A549 (cell line): ENCODE results near the gene AUTS2.

Experiments
- CEBPB ChIP-seq, 2 experiments: fragments of >200 bp in 1 of 2; sonication (Bioruptor Twin) in 1 of 2; formaldehyde crosslinking in 1 of 2; IDR thresholded peaks; 2 replicates each; pipeline ENCODE4 v1.6.1; 2012 to 2016
- CHD4 ChIP-seq: fragments of 200-600 bp; sonication (generic); IDR thresholded peaks from 2 replicates; pipeline ENCODE4 v1.6.1; 2016; ENCODE audit warnings: antibody characterized with exemption, mild to moderate bottlenecking, borderline replicate concordance
- CTCF ChIP-seq: fragments of >200 bp; sonication (Bioruptor Twin); formaldehyde crosslinking; IDR thresholded peaks from 3 replicates; pipeline ENCODE4 v1.5.1; 2016
- EP300 ChIP-seq, 2 experiments: fragments of >200 bp; sonication (Bioruptor Twin); formaldehyde crosslinking; IDR thresholded peaks; 2 replicates in 1 of 2; 3 replicates in 1 of 2; pipeline ENCODE4 v1.6.1; 2016 to 2017
- FOSL2 ChIP-seq, 2 experiments: fragments of 450-650 bp in 1 of 2; fragments of >200 bp in 1 of 2; sonication (Bioruptor Twin) in 1 of 2; formaldehyde crosslinking; IDR thresholded peaks; 2 replicates each; pipeline versions ENCODE4 v1.5.0 to v1.6.1; 2016 to 2020; ENCODE audit warnings: mild to moderate bottlenecking in 1 of 2, moderate library complexity in 1 of 2
- KDM1A ChIP-seq: fragments of 200-600 bp; sonication (generic); IDR thresholded peaks from 2 replicates; pipeline ENCODE4 v1.6.1; 2016; ENCODE audit warnings: low read depth, mild to moderate bottlenecking
- MAX ChIP-seq: IDR thresholded peaks from 2 replicates; pipeline ENCODE4 v1.6.1; 2012
- PBX3 ChIP-seq: IDR thresholded peaks from 2 replicates; pipeline ENCODE4 v1.6.1; 2012
- POLR2A ChIP-seq: IDR thresholded peaks from 2 replicates; pipeline ENCODE4 v1.6.1; 2012; ENCODE audit warnings: mild to moderate bottlenecking, low read length
- RAD21 ChIP-seq, 2 experiments: fragments of >200 bp in 1 of 2; sonication (Bioruptor Twin) in 1 of 2; formaldehyde crosslinking in 1 of 2; IDR thresholded peaks in 1 of 2; conservative IDR thresholded peaks in 1 of 2; 2 replicates in 1 of 2; 3 replicates in 1 of 2; pipeline ENCODE4 v1.6.1; 2012 to 2018; ENCODE audit warnings: inconsistent platforms in 1 of 2
- REST ChIP-seq: fragments of 200-600 bp; sonication (generic); IDR thresholded peaks from 2 replicates; pipeline ENCODE4 v1.6.1; 2016; ENCODE audit warnings: antibody characterized with exemption, mild to moderate bottlenecking, moderate library complexity
- SMC3 ChIP-seq: fragments of >200 bp; sonication (Bioruptor Twin); formaldehyde crosslinking; IDR thresholded peaks from 3 replicates; pipeline ENCODE4 v1.6.1; 2018; ENCODE audit warnings: inconsistent platforms
- USF2 ChIP-seq: fragments of 450-650 bp; IDR thresholded peaks from 2 replicates; pipeline ENCODE4 v1.6.1; 2014; ENCODE audit warnings: antibody characterized with exemption

GRCh38 chr7:70714506-70715038 is 1116.3 kb downstream of the AUTS2 start:
- no peak for TF ChIP-seq FOSL2 (IDR thresholded peaks at IDR 0.05)
- TF ChIP-seq FOSL2 (CRISPR knock-in tag; IDR thresholded peaks at IDR 0.05): no peak
- no peak for TF ChIP-seq RAD21 (conservative IDR thresholded peaks at IDR 0.05 in 1 of 2, IDR thresholded peaks at IDR 0.05 in 1 of 2)
- TF ChIP-seq CTCF: no peak
- no peak for TF ChIP-seq MAX
- TF ChIP-seq SMC3: no peak
- no peak for TF ChIP-seq CHD4
- TF ChIP-seq USF2: no peak
- no peak for TF ChIP-seq PBX3
- no peak for TF ChIP-seq EP300 (IDR thresholded peaks at IDR 0.05)
- no peak for TF ChIP-seq CEBPB (IDR thresholded peaks at IDR 0.05)
- TF ChIP-seq REST: no peak
- no peak for TF ChIP-seq POLR2A
- no peak for TF ChIP-seq KDM1A
